CD4-positive, alpha-beta T cell treated with Interleukin-1 beta for 1 hour (primary cell): Measurements from ENCODE around the gene ZNF688.
A peak's percentile ranks its signal among the peaks of the same experiment; 100 is the strongest.
"Not testable (repeated sequence)": the region's sequence is repeated elsewhere in the genome, so short reads cannot be mapped to it uniquely, and the experiment has no call there.

Experiments
- DNase-seq, 2 donors: peaks; one replicate each; pipeline ENCODE4 v3.0.0-alpha.2; 2020 to 2022

The ZNF688 gene

DNA sequence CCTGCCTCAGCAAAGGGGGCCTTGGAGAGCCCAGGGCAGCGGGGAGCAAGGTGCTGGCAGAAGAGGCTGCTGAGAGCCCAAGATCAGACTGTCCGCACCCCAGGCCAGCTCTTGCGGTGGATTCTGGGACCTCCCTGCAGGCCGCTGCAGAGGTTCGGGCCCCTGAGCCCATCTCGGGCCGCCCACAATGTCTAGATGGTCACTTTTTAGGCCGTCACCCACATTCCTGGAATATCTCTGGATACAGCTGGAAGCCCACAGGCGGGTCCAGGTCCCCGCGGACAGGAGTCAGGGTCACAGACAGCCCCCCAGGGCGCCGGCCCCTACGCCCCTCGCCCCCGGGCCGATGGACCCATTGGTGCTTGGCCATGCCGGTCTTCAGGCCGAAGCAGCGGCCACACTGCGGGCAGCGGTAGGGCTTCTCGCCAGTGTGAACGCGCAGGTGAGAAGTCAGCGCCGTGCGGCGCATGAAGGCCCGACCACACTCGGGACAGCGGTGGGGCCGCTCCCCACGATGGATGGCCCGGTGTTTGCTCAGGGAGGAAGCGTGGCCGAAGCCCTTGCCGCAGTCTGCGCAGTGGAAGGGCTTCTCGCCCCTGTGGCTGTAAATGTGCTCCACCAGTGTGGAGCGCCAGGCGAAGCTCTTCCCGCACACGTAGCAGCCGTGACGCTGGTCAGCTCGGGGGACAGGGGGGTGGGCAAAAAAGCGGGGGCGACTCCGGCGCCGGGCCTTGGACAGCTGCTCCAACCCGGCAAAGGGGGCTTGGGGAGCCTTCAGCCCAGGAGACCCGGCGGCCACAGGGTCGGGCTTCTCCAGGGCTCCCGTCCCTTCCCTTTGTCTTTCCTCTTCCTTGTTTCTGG, 39.0 kb downstream of the ZNF688 start:
- DNase-seq = no peak

DNA sequence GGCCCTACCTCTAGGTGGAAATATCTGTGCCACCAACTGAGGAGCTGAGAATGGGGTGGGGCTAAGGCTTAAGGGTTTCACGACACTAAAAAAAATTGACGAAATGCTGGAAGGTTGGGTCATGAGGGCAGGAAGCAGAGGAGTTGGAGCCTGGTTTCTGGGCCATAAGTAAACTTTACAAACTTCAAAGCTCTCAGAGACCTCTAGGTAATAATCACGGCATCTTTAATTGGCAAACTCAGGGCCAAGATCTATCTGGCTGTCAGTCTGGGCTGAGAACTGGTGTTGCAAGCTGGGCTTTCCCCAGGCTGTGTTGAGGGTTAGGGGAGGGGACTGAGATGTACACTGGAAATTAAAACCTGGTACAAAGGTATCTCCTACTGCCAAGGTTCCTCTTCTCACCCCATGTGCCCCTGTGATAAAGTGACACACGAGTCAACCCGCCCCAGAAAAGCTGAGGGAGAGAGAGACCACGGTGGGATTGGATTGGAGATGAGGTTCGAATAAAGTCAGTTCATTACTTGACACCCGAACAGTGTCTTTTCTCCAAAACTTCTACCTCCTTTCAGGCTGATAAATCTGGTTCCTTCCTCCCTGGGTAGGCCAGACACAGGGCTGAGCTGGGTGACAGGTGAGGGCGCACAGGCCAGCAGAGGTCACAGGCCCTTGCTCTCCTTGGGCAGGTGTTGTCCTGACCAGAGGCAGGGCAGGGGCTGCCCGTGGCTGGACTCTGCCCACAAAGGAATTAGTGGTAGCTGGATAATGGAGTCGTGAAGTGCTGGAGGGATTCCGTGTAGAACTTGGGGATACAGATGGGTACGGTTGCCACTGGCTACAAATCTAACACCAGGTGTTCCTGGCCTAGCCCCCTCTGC, 41.1 kb downstream of the ZNF688 start:
- DNase-seq = peak in 1 of 2 donors; percentile 40

DNA sequence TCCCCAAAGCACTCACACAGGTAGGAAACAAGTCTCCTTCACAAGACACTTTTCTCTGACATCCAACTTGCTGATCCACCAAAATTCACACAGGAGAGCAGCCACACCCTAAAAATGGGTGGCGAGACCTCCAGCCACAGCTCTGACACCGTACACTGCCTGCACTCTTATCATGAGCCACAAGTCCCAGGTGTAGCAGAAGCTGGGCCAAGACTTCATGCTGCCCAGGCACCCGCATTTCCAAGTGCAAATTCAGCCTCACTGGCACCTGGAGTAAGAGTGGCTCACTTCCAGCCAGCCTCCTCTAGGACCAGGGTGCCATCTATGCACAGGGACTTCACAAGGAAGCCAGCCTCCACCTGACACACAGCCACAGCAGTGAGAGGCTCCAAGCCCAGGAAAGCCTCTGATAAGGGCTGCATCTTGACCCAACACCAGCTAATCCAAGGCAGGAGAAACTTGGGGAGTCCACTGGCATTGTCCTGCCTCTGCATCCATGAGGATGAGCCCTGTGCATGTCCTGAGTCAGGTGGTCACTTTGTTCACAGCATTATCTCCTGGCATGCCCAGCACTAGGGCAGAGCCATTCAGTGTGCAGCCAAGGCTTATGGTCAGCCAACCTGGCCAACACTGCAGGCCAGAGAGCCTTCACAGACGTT, 42.6 kb downstream of the ZNF688 start:
- no peak for DNase-seq

GRCh38 chr16:30527635-30528178, 43.8 kb downstream of the ZNF688 start:
- DNase-seq = peak in 1 of 2 donors; percentile 49

DNA sequence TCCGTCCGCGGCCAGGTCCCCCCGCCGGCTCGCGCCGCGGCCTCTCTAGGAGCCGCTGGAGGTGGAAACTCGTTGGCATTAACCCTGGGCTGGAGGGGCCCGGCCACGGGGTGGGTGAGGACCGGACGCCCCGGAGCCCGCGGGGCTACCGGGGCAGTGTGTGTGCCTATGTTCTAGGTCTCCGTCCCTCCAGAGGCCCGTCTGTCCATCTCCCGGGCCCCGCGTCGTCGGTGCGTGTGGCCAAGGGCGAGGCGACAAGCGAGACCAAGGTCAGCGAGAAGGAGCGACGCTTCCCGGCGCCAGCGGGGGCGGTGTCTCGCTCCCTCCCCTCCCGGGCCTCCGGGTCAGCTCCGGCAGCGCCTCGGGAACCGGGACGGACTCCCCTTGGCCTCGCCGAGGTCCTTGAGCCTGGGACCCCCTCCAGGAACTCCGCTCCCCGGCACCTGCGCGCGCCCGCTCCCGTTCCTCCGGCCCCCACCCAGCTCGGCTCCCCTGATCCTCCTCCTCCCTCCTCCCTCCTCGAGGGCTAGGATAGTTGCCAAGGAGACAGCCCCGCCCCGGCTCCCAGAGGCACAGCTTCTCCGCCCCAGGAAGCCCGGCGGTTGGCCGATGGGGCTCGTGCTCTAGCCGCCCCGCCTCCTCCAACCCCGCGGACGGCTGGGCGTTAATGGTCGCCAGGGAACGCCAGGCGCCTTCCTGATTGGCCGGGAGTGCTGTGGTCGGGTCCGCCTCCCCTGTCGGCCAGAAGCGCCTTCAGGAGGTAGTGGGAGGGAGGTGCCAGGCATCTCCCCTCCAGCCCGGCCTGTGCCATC, 44.5 kb downstream of the ZNF688 start:
- peak; percentile 94 for DNase-seq

DNA sequence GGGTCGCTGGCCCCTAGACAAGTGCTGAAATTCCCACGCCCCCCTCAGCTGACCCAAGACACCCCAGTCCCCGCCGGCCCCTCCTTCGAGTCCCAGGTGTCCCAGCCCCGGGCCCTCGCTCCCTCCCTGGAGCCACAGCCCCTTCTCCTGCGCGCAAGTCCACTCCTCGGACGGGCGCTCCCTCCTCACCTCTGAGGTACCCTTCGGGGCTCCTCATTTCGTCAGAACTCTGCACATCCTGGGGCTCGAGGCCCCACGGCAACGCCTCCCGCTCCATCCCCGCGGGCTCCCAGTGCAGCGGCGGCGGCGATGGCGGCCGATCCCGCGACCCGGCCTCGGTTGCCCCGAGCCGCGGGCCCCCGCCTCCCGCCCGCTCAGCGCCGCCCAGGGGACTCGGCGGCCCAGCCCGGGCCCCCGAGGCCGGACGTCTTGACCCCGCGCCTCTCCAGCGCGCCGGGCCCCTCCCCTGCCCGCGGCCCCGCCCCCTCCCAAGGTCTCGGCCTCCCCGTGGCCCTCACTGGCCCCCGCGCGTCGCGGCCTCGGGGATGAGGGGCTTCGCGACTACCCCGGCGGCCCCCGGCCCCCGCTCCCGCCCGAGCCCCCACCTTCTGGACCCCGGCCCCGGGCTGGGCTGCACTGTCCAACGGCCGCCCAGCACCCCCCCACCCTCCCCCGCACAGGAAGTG, 45.2 kb downstream of the ZNF688 start, which contains the start of gene ZNF768:
Gene ZNF768, minus strand, starts transcription at position 430 of the 686 bp plus-strand sequence. Its CDS starts 153 bp downstream, at position 277.
- peak; percentile 10 to 13 for DNase-seq

DNA sequence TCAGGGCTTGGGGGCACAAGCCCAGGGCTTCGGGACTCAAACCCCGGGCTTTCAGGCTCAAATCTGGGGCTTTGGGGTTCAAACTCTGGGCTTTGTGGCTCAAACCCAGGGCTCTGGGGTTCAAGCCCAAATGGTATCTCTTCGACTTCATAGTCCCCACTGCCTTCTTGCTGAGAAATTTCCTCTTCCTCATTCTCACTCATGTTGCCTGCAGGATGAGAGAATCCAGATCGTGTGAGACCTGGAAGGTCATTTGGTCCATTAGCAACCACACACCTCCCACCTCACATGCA, 45.7 kb downstream of the ZNF688 start:
- DNase-seq = no peak

GRCh38 chr16:30524575-30525568, 46.6 kb downstream of the ZNF688 start:
- DNase-seq = no peak

DNA sequence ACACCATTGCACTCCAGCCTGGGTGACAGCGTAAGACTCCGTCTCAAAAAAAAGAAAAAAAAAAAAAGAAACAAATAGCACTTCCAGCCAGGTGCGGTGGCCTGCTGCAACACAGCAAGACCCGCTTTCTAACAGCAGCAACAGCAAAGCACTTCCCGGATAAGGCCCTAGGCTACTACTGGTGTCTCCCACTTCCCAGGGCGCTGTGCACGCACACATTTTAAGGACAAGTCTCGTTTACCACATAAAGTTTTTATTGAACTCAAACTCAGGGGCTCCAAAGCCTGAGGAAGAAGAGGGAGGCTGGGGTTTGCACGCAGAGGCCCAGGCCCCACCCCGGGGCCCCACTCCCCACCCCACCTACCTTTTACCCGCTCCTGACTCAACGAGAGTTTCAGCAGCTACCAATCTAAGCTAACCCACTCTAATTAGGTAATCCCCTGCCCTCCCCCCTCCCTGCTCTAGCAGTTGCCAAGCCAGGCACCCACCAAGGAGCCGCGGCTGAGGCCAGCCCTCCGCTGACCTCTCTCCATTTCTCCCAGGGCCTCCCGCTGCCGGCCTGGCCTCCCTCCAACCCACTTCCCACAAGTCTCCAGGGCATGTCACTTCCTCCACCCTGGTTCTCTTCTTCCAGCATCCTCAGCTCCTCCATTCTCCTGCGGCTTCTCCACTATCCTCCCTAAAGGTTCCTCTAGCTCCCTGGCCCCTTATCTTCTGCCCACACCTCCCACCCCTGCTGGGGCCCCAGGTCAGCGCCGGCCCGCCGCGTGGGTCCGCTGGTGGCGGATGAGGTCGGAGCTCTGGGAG, 47.5 kb downstream of the ZNF688 start:
- DNase-seq = no peak

DNA sequence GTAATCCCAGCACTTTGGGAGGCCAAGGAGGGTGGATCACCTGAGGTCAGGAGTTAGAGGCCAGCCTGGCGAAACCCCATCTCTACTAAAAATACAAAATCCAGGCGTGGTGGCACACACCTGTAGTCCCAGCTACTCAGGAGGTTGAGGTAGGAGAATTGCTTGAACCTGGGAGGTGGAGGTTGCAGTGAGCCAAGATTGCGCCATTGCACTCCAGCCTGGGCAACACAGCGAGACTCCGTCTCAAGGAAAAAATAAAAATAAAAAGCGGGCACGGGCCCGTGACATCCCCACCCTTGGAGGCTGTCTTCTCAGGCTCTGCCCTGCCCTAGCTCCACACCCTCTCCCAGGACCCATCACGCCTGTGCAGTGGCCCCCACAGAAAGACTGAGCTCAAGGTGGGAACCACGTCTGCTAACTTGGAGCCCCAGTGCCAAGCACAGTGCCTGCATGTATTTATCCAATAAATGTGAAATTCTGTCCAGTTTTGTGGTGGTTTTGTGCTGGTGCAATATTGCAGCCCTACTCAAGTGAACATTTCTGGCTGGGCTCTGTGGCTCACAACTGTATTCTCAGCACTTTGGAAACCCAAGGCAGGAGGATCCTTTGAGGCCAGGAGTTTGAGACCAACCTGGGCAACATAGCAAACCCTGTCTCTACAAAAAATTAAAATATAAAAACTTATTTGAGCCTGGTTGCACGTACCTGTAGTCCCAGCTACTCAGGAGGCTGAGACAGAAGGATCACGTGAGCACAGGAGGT, 48.6 kb downstream of the ZNF688 start:
- DNase-seq = not testable (repeated sequence)

DNA sequence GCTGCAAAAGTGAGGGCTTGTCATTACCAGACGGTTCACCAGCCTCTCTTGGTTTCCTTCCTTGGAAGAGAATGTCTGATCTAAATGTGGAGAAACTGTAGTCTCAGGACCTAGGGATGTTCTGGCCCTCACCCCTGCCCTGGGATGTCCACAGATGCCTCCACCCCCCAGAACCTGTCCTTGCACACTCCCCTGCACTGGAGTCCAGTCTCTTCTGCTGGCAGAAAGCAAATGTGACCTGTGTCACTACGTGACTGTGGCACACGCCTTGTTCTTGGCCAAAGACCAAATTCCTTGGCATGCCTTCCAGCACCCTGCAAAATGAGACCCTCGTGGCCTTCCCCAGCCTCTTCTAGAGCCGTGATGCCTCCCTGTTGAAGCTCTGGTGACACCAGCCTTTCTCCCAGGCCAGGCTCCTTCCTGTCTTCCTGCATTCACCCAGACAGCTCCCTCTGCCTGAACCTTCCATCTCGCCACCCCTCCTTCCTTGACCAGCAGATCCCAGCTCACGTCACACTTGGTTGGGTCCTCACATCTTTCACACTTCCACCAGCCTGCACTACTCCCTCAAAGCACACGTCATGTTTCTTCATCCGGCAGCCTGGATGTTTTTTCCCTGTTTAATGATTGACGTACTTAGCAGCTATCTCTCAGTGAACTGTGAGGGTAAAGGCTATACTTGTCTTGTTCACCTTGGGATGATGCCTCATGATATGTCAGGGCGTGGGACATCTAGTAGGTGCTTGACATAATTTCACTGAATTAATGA, 49.5 kb downstream of the ZNF688 start:
- DNase-seq = no peak

GRCh38 chr16:30521476-30521872, 50.0 kb downstream of the ZNF688 start:
- no peak for DNase-seq
